NCI-H774 (cell line): ENCODE measurements around the gene ZMYM2.

ENCODE experiments used
- DNase-seq: peaks from one replicate; lab custom pipeline; 2025; lab: John Stamatoyannopoulos, UW

The ZMYM2 gene

DNA sequence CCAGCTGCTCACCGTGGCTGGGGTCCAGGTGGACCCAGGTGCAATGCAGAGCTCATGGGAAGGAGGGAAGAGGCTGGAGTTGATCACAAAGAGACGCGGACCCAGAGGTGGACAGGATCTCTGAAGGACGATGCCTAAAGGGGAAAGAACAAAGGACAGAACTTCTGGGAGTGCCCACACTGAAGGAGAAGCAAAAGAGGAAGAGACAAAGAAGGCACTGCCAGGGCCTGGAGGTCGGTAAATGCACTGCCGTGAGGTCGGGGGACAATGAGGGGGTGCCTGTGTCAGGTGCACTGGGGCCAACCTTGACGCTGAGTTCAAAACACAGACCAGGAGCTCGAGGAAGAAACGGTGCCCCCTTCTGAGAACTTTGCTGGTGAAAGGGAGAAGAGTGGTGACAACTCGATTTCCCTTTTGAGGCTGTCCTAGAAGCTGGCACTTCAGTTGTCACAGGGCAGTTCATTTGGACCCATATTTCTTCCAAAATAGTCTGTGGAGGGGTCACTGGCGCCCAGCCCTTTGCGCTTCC, 146.7 kb downstream of the ZMYM2 start:
- no peak for DNase-seq

DNA sequence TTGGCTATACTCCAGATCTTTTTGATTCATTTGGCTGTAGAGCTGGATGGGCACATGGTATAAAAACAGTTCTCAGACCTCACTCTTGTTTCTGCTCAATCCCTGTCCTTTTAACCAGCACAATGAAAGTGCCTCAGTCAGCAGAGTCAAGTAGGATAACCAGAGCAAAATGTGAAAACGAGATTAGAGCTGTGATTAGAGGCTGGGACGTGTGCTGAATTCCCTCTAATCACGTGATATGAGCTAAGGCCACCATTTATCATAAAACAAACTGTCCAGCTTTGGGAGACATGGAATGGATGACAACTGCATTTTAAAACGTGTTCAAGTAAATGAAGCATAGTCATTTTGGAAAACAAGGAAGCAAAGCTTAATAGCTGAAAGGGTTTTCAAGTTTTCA, 148.2 kb downstream of the ZMYM2 start:
- DNase-seq: no peak

DNA sequence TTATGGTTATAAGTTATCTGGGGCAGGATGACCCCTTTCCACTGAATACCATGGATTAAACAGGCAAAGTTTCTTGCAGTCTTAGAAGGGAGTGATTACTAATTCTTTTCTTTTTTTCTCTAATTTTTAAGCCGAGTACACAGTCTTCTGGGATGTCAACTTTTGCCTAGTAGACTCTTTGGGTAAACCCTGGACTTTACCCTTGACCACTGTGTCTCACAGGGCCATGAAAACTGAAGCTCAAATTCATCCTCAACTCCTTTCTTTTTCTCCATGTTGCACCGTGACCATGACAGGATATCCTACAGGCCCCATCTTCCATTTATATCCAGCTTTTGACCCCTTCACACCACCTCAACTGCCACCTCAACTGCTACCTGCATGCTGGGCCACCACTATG, 150.5 kb downstream of the ZMYM2 start:
- DNase-seq: no peak

DNA sequence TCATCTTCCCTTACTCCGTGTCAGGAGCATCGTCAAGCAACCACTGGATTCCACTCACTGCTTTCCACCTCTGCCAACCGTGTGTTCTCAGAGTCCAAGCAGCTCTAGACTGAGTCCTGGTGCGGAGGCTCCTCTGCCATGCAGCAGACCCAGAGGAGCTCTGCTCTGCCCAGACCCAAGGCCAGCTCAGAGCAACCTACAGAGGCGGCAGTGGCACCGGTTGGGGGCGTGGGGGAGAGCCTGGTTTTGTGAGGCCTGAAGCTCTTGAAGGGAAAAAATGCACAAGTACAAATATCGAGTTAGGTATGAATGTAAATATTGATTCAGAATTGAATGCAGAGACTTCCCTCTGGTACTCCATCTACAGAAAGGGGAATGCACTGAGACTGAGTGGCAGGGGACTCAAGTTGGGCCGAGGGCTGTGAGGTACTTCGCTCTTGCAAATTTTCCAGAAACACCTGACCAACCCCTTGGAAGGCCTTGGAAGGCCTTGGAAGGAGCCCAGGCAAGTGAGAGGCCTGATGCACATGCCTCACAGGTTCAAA, 155.6 kb downstream of the ZMYM2 start:
- DNase-seq: no peak

DNA sequence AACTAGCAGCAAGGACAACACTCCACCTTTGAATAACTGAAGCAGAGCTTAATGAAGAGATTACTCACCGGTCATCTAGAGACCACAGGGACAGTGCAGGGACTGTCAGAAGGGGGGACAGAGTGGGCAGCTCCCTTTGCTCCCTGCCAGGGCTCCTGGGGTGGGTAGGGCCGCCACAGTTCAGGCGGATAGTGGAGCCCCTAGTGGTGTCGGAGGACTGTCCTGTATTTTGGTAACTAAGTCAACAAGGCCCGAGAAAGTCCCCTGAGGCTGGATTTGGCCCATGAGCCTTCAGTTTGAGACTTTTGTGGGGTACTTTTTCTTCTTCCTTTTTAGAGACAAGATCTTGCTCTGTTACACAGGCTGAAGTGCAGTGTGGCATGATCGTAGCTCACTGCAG, 157.7 kb downstream of the ZMYM2 start:
- no peak for DNase-seq

DNA sequence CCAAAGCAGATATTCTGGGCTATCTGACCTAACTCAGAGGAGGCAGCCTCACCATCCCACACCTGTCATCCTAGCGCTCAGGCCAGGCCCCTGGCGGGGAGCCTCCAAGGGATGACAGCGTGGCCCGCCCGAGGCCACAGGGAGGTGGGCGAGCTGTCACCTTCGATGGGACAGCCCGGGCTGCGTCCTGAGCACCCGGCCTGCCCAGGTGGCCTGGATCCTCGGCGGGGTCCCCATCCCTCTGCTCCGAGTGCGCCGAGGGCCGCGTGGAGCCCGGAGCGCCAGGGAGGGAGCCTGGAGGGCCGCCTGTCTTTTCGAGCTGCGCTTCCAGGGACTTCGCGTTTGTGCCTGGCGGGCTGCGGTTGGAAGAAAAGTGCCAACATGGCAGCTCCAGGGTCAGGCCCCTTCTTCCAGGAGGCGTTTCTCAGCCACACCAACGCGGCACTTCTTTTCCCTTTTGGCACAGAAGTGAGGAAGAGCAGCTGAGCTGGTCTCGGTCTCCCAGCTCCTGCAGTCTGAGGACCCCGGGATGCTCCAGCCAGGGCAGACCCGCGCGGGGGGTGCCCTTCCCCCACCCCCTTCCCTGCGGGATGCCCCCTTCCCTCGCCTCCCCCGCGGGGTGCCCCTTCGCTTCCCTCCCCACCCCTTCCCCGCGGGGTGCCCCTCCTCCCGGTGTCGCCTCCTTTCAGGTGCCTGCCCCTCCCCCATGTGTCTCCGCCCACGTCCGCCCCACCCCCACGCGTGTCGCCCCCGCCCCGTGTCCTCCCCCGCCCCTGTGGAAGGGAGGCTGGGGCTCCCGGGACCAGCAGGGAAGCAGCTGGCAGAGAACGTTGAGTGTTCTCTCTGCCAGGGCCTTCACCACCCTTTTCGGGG, 160.0 kb downstream of the ZMYM2 start:
- no peak for DNase-seq

DNA sequence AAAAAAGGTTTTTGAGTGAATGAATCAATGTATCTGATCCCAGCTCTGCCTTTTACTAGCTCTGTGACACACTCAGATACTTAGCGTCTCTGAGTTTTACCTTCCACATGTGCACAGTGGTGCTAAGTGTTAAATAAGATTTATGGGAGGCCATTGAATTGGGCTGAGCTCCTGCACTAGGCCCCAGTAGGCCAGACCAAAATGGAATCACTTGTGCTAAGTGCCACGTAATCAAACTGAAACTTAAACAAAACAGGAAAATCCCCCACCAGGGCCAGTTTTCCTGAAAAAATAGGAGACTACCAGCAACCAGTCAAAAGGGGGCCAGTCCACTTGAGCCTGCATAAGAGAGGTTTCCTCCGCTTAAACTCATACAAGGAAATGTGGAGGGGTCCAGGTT, 161.4 kb downstream of the ZMYM2 start:
- no peak for DNase-seq

DNA sequence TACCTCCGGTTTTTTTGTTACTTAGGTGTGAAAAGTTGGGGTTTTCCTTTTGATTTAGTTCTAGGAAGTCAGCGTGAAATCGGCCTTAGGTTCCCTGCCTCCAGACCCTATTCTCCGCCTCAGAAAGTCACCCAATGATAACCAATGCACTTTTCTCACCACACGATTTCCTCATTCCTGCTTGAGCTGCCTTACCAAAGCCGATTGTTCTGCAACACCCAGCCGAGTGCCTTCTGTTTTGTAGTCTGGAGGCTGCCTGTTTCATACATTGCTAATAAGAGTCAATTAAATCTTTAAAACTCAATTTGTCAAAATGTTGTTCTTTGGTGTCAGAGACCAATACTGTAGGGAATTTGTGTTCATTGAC, 162.6 kb downstream of the ZMYM2 start:
- DNase-seq: no peak

DNA sequence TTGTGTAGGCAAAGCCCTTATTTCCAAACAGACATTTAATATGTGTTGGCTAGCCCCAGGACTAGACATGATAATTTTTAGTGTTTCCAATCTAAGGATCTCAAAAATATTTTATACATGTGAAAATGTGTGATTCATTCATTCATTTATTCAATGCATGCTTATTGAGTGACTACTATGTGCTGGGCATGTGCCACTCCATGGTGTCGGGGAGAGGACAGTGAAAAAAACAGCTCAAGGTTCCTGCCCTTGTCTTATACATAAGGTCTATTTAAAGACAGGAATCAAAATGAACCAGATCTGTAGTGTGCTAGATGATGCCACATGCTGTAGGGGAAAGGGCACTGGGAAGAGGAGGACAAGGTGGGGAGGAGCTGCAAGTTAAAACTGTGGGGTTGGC, 165.8 kb downstream of the ZMYM2 start:
- no peak for DNase-seq

DNA sequence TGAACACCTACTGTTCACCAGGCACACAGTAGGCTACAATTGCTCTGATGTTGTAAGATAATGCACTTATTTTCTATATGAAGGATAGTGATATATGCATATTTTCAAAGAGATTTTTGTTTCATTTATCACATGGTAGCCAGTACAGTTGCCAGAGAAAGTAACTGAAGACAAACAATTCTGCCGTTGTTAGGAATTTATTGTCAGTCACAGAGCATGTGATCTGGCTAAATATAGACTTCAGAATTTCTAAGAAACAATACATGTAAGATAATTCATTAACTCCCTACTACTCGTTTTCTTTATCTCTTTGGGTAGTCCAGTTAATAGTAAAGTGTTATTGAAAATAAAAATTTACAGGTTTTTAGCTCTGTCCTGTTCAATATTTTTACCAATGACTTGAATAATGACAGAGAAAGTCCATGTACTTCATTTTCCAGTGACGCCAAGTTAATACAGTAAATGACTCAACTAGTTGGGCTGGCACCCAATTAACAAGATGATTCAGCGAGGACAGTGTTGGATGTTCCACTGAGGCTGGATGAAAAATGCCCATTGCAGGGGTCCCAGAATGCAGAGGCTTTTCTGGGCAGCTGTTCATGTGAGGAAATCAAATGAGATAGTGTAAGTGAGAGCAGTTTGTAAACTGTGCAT, 166.7 kb downstream of the ZMYM2 start:
- DNase-seq: no peak

DNA sequence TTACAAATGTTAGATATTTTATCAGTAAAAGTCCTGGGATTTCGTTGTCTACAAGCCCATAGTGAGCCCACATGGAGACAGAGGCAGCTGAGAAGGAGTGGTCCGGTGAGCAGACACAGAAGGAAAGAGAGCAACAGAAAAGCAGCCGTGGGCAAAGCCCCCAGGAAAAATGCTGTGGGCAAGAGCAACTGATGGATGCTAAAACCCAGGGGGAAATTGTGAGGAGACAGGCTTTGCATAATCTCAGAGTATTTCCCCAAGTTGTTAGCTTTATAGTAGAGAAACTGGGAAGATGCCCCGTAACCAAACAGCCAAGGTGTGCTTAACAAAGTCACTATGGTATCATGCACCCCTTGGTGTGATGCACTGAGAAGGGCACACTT, 167.2 kb downstream of the ZMYM2 start:
- no peak for DNase-seq

DNA sequence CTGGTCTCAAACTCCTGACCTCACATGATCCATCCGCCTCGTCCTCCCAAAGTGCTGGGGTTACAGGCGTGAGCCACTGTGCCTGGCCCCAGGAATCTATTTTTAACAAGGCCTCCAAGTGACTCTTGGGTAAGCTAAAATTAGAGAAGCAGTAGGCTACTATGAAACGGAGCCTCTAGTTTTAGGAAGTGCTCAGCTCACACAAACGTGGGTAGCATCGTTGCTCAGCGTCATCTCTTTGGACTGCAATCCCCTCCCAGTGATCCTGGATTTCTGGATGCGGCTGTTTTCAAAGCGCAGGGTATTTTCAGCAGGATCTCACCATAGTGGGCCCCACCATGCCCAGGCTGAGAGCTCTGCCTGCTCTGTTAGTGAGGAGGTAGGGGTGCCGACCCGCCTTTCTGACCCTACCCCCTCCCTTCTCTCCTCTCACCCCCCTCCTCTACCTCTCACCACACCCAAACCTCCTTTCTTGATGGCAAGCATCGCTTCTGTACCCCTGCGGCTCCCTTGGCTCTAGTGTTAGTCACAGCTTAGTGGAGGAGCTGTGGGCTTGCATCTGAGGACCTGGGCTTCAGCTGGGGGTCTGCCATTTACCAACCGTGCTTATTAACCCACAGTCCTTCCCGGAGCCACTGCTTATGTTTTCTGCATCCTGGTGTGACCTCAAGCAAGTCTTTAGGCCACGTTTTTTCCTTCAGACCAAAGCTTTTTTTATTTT, 168.2 kb downstream of the ZMYM2 start:
- DNase-seq: no peak

DNA sequence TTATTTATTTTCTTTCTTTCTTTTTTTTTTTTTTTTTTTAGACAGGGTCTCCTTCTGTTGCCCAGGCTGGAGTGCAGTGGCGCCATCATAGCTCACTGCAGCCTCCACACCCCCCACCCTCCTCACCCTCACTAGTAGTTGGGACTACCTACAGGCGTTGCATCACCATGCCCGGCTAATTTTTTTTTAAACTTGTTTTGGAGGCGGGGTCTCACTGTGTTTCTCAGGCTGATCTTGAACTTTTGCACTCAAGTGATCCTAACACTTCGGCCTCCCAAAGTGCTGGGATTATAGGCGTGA, 168.7 kb downstream of the ZMYM2 start:
- DNase-seq: no peak

DNA sequence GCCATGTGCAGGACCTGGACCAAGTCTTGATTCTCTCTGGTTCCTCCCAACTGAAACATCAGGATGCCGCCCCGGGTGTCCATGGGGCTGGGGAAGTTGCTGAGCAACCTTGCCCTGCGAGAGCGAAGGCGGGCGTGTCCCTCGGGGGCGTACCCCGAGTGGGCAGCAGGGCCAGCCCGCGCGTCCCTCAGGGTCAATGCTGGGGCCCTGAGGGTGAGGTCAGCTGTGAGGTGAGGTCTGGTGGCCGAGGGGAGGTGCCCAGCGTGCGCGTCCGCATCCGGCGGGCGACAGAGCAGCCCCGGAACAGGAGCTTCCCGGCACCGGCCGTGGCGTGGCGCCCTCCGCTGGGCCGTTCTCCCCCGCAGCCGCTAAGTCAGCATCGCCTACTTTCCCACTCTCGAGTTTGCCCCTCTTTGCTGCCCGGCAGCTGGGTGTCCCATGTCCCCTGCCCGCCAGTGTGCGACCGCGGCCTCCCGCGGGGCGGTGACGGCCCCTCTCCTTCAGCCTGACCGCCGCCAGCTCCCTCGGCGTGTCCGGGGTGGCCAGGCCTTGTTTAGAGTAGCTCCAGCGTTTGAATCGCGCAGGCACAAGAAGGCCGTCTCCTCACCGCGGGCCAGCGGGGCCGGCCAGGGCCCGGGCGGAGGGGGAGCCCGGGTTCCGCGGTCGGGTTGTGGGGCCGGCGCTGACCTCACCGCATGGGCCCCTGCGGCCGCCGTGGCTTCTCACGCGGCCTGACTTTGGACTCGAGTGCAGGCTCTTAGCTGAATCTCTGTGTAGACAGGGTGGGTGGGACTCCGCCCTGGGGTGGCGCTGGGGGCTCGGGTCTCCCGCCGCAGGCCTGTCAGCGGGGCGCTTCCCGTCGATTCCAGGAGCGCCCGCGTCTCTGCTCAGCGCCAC, 169.3 kb downstream of the ZMYM2 start:
- DNase-seq: no peak

DNA sequence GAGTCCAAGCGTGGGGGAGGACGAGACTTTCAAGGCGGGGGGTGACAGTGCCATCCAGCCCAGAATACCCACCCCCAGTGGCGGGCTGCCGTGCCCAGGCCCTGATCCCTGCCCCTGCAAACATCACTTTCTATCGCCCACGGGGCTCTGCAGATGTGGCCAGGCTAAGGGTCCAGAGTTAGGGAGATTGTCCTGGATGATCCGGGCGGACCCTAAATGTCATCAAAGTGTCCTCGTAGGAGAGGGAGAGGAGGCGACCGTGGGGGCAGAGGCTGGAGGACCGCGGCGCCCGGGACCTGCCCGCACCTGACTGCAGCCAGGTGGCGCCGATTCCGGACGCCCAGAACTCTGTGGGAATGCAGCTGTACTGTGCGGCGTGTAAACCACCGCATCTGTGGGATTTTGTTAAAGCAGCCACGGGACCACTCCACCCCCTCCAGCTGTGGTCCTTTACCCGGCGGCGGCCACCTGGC, 170.0 kb downstream of the ZMYM2 start:
- no peak for DNase-seq

DNA sequence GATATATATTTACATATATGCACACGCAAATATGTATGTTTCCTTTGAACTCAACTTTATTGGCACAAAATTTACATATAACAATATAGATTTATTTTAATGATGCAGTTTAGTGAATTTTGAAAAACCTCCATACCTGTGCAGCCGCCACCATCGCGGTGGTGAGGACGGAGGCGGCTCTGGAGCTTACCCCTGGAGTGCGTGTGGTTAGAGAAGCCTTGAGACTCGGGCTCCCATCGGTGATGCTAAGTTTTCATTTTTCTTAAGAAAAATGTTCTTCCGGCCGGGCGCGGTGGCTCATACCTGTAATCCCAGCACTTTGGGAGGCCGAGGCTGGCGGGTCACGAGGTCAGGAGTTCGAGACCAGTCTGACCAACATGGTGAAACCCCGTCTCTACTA, 170.5 kb downstream of the ZMYM2 start:
- no peak for DNase-seq

DNA sequence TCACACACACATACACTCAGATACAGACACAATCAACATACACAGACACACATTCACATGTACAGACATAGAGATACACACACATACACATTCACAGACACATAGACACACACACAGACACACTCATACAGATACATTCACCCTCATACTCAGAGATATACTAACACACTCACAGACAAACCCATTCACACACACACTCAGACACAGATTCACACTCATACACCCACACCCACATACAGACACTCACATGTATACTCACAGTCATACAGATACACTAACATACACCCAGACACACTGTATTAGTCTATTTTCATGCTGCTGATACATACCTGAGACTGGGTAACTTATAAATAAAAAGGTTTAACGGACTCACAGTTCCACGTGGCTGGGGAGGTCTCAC, 171.5 kb downstream of the ZMYM2 start:
- no peak for DNase-seq

DNA sequence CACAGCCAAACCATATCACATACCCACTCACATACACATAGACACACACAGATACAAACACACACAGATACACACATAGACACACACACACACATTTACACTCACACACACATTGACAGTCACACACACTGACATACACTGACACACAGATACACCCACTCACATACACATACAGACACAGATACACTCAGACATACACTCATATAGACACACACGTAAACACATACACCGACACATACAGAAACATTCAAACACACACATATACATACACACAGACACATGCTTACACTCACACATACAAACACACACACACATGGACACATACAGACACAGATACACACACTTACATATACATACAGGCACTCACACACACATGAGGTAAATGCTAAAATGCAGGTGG, 172.1 kb downstream of the ZMYM2 start:
- no peak for DNase-seq

DNA sequence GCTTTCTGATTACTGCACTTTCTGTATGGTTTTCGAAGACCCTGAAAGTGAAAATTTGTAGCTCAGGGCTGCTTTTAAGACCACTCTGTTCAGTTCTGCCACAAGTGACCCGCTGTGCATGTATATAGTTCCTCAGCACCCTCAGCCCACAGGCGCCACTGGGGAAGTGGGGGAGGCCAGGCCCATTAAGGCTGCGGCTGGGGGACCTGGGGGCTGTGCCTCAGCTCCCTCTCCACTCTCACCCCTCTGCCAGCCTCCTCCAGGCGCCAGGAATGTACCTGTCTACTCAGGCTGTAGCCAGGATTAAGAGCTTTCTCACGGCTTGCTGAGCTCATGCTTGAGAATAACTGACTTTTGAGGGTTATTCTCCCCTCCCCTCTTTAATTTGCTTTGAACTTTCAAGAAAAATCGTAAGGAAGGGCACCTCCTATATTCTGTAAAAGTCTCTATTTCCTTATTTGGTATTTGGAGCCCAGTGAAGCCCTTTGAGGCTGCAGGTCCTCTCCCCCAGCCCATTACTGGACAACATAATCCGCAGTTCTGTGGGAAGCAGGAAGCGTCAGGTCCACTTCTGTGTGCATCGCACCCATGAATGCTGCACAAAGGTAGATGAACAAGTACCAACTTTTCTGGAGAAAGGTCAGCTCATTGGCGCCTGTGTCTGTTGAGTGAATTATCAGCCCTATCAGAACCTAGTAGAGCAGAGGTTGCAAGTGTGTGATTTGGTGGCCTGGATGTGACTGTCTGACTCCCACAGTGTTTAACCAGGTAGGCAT, 172.7 kb downstream of the ZMYM2 start:
- no peak for DNase-seq

DNA sequence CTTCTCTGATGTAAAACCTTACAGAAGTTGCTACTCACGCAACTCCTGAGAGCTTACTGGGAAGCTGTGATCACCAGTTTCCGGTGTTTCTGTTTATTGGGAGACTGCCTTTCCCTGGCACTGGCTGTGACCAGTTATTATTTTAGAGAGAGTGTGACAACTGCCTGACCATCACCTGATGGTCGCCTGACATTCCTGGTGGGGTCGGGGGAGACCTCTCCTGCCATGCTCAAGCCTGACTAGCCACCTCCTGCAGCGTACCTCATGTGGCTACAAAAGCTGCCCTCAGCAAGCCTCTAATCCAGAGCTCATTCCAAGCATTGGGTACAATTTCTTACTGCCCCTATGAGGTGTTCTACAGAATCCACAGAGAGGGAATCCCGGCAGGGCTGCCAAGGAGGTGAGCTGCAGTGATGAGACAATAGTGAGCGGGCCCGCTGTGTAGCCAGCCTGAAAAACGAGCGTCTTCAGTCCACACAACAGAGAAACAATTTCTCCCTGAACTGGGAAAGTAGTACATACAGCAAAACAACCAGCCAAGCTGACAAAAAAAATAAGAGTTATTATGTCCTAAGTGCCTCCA, 173.6 kb downstream of the ZMYM2 start:
- DNase-seq: no peak

DNA sequence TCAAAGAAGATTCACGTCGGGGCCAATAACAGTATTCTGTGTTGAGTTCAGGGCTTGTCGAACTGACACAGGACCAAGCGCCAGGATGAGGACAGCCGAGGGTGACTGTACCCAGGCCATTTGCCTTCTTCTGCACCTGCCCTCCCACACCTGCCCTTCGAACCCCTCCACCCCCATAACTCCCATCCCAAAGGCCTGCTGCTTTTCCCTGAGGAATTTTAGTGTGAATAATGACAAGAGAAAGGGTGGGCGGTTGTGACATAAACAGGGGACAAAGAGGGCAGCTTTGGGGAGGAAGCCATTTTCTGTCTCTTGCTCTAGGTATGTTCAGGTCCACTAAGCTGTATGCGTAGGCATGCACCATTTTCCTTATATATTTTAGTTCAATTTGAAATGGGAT, 176.2 kb downstream of the ZMYM2 start:
- no peak for DNase-seq
